HG03520 (cell line): ENCODE measurements around the gene MAPK1.
"Not testable (repeated sequence)": the region's sequence is repeated elsewhere in the genome, so short reads cannot be mapped to it uniquely, and the experiment has no call there.

Source experiments
- ATAC-seq: cut with Tn5 transposase; IDR thresholded peaks from one replicate; pipeline ENCODE4 v1.9.1; 2021; ENCODE audit warnings: mild to moderate bottlenecking, moderate library complexity; ENCODE audit not compliant: unreplicated experiment

Gene MAPK1

GRCh38 chr22:21793716-21794115 is 73.7 kb downstream of the MAPK1 start:
- not testable (repeated sequence) for ATAC-seq

GRCh38 chr22:21791635-21792625 is 75.5 kb downstream of the MAPK1 start:
- ATAC-seq, result no peak

GRCh38 chr22:21790849-21791610 is 76.4 kb downstream of the MAPK1 start:
- not testable (repeated sequence) for ATAC-seq

GRCh38 chr22:21790359-21790758 is 77.1 kb downstream of the MAPK1 start:
- ATAC-seq, result no peak

- ATAC-seq, result not testable (repeated sequence)
Observed at GRCh38 chr22:21787565-21787964, 79.9 kb downstream of the MAPK1 start.

GRCh38 chr22:21780259-21780658 is 87.2 kb downstream of the MAPK1 start:
- no peak for ATAC-seq

GRCh38 chr22:21779444-21779843 is 88.0 kb downstream of the MAPK1 start:
- ATAC-seq, result no peak

GRCh38 chr22:21778705-21779363 is 88.6 kb downstream of the MAPK1 start:
- ATAC-seq, result no peak

GRCh38 chr22:21771631-21771976 is 95.8 kb downstream of the MAPK1 start:
- no peak for ATAC-seq

GRCh38 chr22:21768435-21768834 is 99.0 kb downstream of the MAPK1 start:
- ATAC-seq, result no peak

- no peak for ATAC-seq
Observed at GRCh38 chr22:21766691-21767462, 100.6 kb downstream of the MAPK1 start.

- ATAC-seq, result no peak
Observed at GRCh38 chr22:21765909-21766529, 101.4 kb downstream of the MAPK1 start.

GRCh38 chr22:21764038-21764804 is 103.2 kb downstream of the MAPK1 start:
- no peak for ATAC-seq

GRCh38 chr22:21762712-21763581 is 104.5 kb downstream of the MAPK1 start:
- ATAC-seq, result no peak

GRCh38 chr22:21761994-21762680 is 105.3 kb downstream of the MAPK1 start:
- ATAC-seq, result no peak

- ATAC-seq, result no peak
Observed at GRCh38 chr22:21761086-21761485, 106.4 kb downstream of the MAPK1 start.

GRCh38 chr22:21760640-21761039 is 106.8 kb downstream of the MAPK1 start:
- ATAC-seq, result no peak
